Endothelial cell of umbilical vein (primary cell): ENCODE measurements around the gene FXYD3.

Experiments used
- EZH2 ChIP-seq: IDR thresholded peaks from 2 replicates; pipeline ENCODE4 v1.6.1; 2012; ENCODE audit warnings: borderline replicate concordance, low read depth, mild to moderate bottlenecking, moderate library complexity, low read length, inconsistent platforms; ENCODE audit not compliant: severe bottlenecking
- FOS ChIP-seq: IDR thresholded peaks from 2 replicates; pipeline ENCODE4 v1.6.1; 2011; ENCODE audit warnings: mild to moderate bottlenecking, low read length, moderate library complexity, borderline replicate concordance; ENCODE audit not compliant: insufficient read depth
- GATA2 ChIP-seq: IDR thresholded peaks from 2 replicates; pipeline ENCODE4 v1.7.0; 2011; ENCODE audit warnings: low read depth, mild to moderate bottlenecking, moderate library complexity, mixed read lengths, low read length; ENCODE audit not compliant: insufficient read length, insufficient read depth
- JUN ChIP-seq: IDR thresholded peaks from 2 replicates; pipeline ENCODE4 v1.6.1; 2011; ENCODE audit warnings: borderline replicate concordance, low read depth; ENCODE audit not compliant: insufficient read length, insufficient read depth
- MYC ChIP-seq: IDR thresholded peaks from one replicate; pipeline ENCODE4 v1.6.1; 2011; ENCODE audit warnings: mild to moderate bottlenecking, low read depth, low read length
- POLR2A ChIP-seq: IDR thresholded peaks from 2 replicates; pipeline ENCODE4 v1.6.1; 2012; ENCODE audit warnings: low read depth, mild to moderate bottlenecking, control low read depth, low read length
- POLR2AphosphoS5 ChIP-seq: IDR thresholded peaks from 2 replicates; pipeline ENCODE4 v1.6.1; 2012; ENCODE audit warnings: low read depth, mild to moderate bottlenecking, control low read depth, low read length, moderate library complexity; ENCODE audit not compliant: insufficient read depth
- TF ChIP-seq, protein P1 (sequence below), 2 donors: IDR thresholded peaks; 1 replicate in 1 of 2; 2 replicates in 1 of 2; pipeline ENCODE4 v1.5.1; 2011; ENCODE audit warnings: low read length in 2 of 2, mild to moderate bottlenecking in 2 of 2, moderate library complexity in 2 of 2, control low read depth in 1 of 2, inconsistent platforms in 1 of 2, low read depth in 1 of 2; ENCODE audit not compliant: insufficient read depth in 1 of 2; ENCODE audit errors: extremely low read depth in 1 of 2
- TF ChIP-seq, protein P2 (sequence below): IDR thresholded peaks from 2 replicates; pipeline ENCODE4 v1.6.1; 2011; ENCODE audit not compliant: insufficient read depth, insufficient read length

DNA sequence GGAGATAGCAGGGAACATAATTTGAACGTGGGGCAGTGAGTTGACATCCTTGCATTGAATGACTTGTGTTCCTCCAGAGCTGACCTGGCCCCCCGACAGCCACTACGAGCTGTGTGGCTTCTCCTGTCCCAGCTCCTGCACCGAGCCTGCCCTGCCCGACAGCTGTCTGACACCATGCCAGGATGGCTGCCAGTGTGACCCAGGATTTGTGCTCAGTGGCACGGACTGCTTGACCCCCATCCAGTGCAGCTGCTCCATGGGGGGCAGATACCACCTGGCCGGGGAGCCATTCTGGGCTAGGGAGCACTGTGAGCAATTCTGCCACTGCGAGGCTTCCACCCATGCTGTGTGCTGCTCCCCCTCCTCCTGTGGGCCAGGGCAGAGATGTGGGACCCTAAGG is 29.2 kb upstream of the FXYD3 start:
- TF ChIP-seq, protein P1, sequence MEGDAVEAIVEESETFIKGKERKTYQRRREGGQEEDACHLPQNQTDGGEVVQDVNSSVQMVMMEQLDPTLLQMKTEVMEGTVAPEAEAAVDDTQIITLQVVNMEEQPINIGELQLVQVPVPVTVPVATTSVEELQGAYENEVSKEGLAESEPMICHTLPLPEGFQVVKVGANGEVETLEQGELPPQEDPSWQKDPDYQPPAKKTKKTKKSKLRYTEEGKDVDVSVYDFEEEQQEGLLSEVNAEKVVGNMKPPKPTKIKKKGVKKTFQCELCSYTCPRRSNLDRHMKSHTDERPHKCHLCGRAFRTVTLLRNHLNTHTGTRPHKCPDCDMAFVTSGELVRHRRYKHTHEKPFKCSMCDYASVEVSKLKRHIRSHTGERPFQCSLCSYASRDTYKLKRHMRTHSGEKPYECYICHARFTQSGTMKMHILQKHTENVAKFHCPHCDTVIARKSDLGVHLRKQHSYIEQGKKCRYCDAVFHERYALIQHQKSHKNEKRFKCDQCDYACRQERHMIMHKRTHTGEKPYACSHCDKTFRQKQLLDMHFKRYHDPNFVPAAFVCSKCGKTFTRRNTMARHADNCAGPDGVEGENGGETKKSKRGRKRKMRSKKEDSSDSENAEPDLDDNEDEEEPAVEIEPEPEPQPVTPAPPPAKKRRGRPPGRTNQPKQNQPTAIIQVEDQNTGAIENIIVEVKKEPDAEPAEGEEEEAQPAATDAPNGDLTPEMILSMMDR (IDR thresholded peaks at IDR 0.05; ENCODE audit: extremely low read depth in 1 of 2, insufficient read depth in 1 of 2, low read depth in 1 of 2, low read length in 2 of 2) = no peak
- no peak for TF ChIP-seq POLR2A
- no peak for TF ChIP-seq POLR2AphosphoS5
- no peak for TF ChIP-seq EZH2
- TF ChIP-seq, protein P2, sequence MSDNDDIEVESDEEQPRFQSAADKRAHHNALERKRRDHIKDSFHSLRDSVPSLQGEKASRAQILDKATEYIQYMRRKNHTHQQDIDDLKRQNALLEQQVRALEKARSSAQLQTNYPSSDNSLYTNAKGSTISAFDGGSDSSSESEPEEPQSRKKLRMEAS = no peak
- TF ChIP-seq MYC = no peak
- TF ChIP-seq FOS = no peak
- no peak for TF ChIP-seq GATA2
- TF ChIP-seq JUN = no peak
